ENCODE data around the gene MYBPHL.
A peak's percentile ranks its signal among the peaks of the same experiment; 100 is the strongest.

MYBPHL gene

DNA sequence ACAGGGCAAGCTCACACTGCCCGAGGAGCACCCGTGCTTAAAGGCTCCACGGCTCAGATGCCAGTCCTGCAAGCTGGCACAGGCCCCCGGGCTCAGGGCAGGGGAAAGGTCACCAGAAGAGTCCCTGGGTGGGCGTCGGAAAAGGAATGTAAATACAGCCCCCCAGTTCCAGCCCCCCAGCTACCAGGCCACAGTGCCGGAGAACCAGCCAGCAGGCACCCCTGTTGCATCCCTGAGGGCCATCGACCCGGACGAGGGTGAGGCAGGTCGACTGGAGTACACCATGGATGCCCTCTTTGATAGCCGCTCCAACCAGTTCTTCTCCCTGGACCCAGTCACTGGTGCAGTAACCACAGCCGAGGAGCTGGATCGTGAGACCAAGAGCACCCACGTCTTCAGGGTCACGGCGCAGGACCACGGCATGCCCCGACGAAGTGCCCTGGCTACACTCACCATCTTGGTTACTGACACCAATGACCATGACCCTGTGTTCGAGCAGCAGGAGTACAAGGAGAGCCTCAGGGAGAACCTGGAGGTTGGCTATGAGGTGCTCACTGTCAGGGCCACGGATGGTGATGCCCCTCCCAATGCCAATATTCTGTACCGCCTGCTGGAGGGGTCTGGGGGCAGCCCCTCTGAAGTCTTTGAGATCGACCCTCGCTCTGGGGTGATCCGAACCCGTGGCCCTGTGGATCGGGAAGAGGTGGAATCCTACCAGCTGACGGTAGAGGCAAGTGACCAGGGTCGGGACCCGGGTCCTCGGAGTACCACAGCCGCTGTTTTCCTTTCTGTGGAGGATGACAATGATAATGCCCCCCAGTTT is 56.1 kb downstream of the MYBPHL start:
- DNase-seq = no peak

DNA sequence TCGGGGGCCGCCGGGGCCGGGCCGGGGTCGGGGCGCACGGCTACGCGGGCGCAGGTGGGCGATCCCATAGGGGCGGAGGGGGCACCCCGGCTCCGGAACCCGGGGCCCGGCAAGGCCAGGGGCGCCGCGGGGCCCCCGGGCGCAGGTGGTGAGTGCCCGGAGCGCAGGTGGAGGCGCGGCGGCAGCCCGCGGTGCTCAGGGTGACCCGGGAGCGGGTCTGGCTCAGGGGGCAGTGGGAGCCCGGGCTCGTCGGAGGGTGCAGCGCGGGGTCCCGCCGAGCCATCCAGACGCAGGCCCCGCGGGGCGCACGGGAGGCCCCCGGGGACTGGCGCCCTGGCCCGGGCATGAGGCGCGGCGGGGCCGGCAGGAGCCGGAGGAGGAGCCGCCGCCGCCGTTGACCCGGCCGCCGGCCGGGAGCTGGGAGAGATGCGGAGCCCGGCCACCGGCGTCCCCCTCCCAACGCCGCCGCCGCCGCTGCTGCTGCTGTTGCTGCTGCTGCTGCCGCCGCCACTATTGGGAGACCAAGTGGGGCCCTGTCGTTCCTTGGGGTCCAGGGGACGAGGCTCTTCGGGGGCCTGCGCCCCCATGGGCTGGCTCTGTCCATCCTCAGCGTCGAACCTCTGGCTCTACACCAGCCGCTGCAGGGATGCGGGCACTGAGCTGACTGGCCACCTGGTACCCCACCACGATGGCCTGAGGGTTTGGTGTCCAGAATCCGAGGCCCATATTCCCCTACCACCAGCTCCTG is 57.0 kb downstream of the MYBPHL start:
- DNase-seq = no peak

DNA sequence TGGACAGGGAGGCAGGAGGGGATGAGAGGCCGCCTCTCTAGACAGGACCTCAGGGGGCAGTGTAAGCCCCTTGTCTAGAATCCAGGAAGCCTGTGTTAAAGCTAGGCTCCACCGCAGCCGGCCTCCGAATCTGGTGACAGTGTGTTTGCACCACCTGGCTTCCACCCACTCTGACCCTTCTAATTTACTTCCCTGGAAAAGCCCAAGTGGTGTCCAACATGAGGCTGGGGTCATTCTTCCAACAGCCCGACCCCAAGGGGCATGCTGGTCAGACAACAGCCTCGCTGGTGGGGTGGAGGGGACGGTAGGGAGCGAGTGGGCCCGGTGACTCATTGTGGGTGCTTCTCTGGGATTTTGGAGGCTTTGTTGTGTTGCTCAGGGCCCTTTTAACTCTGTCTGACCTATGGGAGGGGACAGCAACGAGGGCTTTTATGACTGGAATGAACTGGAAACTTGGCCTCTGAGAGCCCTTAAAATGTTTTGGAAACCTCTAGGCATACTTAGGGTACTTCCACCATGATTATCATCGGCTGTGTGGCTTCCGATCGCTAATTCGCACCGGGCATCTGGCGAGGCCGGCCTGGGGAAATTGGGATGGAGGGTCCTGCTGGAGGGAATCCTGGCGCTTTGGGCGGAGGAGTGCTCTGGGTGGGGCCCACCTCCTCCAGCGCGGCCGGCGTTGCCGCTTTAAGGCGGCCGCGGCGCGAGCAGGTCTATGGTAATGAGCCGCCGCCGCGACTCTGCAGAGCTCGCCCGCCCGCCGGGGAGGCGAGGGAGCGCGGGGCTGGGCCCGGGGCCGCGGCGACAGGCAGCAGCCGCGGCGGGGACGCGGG is 57.8 kb downstream of the MYBPHL start, which contains the start of gene CELSR2:
TSS of gene CELSR2 (plus strand) at position 743 of the 833 bp plus-strand sequence. CDS start 541 bp downstream, outside the sequence.
- peak; percentile 42 to 44 for DNase-seq

DNA sequence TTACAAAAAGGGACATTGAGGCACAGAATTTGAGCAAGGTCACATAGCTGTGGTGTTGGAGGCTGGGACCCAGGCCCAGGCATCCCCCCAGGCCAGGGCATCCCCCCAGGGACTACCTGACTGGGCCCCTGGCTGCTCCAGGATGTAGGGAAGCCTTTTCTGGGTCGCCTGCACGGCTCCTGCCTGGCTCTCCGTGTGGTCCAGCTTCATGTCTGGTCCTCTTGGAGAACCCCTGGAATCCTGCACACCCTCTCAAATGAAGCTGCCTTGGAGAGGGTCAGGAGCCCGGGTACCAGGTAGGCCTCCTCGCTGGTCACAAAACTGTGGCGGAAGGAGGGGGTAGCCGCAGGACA is 58.4 kb downstream of the MYBPHL start:
- no peak for DNase-seq

DNA sequence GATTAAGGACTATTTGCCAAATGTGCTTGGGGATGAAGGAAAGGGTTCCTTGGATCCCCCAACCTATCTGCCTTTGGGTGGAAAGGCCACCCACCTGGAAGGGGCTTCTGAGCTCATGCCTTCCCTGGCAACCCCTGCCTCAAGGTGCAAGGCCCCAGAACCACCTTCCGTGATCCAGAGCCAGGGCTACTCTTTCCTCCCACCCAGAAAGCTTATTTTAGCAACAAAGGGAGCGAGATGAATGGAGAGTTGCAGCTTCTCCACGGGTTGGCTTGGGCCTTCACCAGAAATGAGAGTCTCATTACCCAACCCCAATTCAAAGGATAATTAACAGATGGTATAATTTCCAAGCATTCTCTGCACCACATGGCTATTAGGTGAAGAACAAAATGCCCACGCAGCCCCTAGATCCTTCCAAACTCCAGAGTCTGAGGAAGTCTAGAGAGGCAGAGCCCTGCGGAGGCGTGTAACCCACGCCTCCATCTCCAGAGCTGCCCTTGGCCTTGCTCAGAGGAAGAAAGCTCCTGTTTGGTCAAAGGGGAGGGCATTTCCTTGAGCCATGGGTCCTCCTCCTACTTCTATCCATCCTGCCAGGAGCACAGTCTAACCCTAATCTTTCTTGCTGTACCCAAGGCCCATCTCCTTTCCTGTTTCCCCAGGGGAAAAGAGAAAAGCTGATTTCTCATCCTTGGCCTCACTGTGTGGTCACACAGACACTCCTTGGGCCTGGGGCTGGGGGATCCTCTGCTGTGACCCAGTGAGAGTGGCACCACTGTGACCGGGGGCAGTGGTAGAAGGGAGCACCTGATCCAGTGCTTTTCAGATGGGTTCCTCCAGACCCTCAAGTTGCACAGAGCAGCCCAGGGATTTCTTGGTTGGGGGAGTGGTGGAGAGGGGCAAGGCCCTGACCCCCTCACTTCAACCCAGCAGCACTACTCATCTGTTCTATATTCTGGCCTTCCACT is 59.1 kb downstream of the MYBPHL start:
- DNase-seq = no peak

DNA sequence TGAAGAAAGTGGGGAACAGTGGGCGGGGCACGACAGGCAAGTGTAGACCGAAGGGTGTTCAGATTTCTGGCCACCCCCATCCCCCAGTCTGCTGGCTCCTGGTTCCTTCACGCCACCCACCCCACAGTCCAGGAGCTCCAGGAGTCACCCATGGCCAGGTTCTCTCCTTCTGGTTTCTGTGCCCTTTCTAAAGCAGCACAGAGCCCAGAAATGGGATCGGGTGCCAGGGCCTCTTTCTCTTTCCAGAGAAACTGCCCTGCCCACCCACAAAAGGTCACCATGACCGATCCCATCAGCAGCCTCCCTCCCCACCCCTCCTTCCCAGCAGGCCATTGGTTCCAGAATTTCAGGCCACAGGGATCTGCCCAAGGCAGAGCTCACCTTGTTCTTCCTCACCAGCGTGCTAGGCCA is 60.7 kb downstream of the MYBPHL start:
- DNase-seq = no peak

DNA sequence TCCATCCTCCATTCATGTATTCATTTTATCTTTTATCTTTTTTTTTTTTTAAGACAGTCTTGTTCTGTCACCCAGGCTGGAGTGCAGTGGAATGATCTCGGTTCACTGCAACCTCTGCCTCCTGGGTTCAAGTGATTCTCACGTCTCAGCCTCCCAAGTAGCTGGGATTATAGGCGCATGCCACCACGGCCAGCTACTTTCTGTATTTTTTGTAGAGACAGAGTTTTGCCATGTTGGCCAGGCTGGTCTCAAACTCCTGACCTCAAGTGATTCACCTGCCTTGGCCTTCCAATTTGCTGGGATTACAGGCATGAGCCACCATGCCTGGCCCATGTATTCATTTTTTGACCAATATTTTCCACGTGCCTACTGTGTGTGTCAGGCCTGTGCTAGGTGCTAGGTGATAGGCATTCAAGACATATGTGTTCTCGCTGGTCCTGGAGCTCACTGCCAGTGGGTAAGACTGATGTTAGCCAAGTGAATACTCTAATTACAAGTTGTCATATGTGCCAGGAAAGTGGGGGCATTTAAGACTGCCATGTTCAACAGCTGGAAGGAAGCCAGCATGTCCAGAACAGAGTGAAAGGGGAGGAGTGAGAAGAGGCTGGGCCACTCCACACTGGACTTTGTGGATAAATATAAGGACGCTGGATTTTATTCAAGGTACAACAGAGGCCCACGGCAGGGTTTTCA is 62.8 kb downstream of the MYBPHL start:
- no peak for DNase-seq

DNA sequence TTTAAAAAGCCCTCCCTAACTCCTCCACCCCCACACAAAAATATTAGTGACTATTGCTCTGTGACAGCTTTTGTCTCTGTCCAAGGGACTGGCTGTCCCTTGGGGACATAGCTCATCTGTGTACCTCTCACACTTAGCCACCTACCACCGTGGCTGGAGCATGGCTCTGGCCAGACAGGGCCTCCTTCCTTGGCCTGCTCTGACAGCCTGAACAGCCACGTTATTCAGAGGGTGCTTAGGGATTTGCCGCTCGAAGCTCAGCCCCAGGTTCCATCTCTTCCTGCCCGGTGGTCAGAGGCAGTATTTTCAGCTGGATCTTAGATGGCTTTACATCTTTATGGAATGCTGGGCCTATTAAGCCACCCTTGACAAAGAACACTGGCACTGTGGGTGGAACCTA is 63.6 kb downstream of the MYBPHL start:
- DNase-seq = no peak

DNA sequence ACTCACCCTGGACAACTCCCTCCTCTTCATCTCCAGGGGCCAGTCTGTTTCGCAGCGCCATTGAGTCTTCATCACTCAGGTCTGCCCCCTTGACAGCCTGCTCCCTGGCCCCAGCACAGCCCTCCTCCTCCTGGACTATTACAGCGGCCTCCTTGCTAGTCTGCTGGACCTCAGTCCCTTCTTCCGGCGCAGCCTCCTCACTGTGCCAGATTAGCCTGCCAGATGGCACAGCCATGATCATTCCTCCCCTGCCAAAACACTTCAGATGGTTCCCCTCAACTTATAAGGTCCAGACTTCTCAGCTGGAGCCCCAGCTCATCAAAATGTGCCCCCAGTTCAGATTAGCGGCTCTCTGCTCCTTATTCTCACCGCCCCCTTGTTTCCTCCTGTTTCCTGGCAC is 64.4 kb downstream of the MYBPHL start:
- no peak for DNase-seq
